Memory B cell (primary cell): ENCODE results near the gene GPX2.

Experiments
- ATAC-seq: fragments of 150-1000 bp; cut with Tn5 transposase; 2 replicates; pipeline ENCODE4 v1.10.0; 2021; ENCODE audit warnings: low read depth, mild to moderate bottlenecking, moderate library complexity
- DNase-seq, 2 donors: peaks; one replicate each; pipeline ENCODE4 v3.0.0; 2022; ENCODE audit warnings: low spot score in 2 of 2
- H3K27ac Mint-ChIP-seq: one replicate; pipeline ENCODE4 v1.8.0; 2022; ENCODE audit warnings: mild to moderate bottlenecking, moderate library complexity, mixed read lengths
- H3K27me3 Mint-ChIP-seq: one replicate; pipeline ENCODE4 v1.8.0; 2022; ENCODE audit warnings: mixed read lengths
- H3K36me3 Mint-ChIP-seq: one replicate; pipeline ENCODE4 v1.8.0; 2022; ENCODE audit warnings: mild to moderate bottlenecking, mixed read lengths
- H3K4me1 Mint-ChIP-seq: one replicate; pipeline ENCODE4 v1.8.0; 2022; ENCODE audit warnings: mixed read lengths
- H3K4me3 Mint-ChIP-seq: one replicate; pipeline ENCODE4 v1.8.0; 2022; ENCODE audit warnings: mild to moderate bottlenecking, moderate library complexity, mixed read lengths
- H3K9me3 Mint-ChIP-seq: one replicate; pipeline ENCODE4 v1.8.0; 2022; ENCODE audit warnings: mixed read lengths

The GPX2 gene

DNA sequence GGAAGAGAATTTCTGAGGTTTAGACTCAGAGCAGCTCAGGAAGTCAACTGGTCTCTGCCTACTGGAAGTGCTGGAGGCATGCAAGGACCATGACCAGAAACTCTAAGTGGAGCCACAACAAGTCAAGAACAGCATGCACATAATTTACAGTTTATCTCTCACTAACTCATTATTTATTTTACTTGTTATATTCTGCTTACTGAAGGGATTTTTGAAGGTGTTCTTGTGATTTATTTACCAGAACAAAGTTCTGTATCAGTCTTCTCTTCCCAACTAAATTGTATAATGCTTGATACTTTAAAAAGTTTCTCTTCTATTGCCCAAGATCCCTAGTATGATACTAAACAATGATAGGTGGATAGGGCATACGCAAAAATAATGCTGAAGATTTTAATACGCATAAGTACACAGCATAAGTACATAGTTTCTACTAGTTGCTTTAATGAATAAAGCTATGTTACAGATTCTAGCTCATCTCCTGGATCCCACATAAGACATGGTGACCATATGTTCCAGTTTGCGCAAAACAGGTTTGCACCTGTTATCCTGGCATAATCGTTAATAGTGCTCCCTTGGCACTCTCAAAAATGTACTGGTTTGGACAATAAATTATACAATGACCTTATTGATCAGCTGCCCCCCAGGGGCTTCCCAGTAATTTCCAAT is 51.2 kb downstream of the GPX2 start:
- DNase-seq: no peak
- Mint-ChIP-seq H3K36me3 (no peaks in the 10 kb centered on the region), H3K4me3 (no peak overlapping the region), H3K27ac (no peak overlapping the region), H3K9me3 (no peaks in the 10 kb centered on the region), H3K27me3 (peaks cover 9% of the 10 kb centered on the region), H3K4me1 (no peaks in the 10 kb centered on the region)
- peak; percentile 12 for ATAC-seq

DNA sequence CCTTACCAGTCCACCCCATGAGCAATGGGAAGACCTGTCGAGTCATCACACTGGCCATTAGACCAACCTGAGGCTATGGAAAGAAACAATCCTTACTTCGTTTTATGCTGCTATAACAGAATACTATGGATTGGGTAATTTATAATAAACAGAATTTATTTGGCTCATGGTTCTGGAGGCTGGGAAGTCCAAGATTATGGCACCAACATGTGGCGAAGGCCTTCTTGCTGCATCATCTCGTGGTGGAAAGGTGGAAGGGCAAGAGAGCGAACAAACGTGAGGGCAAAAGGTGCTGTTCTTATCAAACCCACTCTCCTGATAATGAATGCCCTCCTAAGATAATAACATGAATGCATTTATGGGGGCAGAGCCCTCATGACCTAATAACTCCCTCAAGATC is 53.2 kb downstream of the GPX2 start:
- no peaks in the 10 kb centered on the region for H3K9me3 Mint-ChIP-seq
- H3K27ac Mint-ChIP-seq: no peak overlapping the region
- no peaks in the 10 kb centered on the region for H3K4me1 Mint-ChIP-seq
- ATAC-seq (no peak), DNase-seq (no peak)
- peaks cover 12% of the 10 kb centered on the region for H3K27me3 Mint-ChIP-seq
- H3K36me3 Mint-ChIP-seq: no peaks in the 10 kb centered on the region
- no peak overlapping the region for H3K4me3 Mint-ChIP-seq
